Stomach (tissue), 9 donors: ENCODE results near the gene METRN. TPM values are rescaled to one million over a fixed set of nuclear protein-coding genes. Genes with fewer than 3 reads are reported as not detected.

ENCODE experiments used
- DNase-seq, 2 donors: peaks; one replicate each; pipeline versions ENCODE4 v3.0.0 to v3.0.0-alpha.2; 2013 to 2019
- H3K27ac ChIP-seq, 5 donors: fragments of 200-600 bp in 4 of 5; sonication (generic) in 4 of 5; one replicate each; pipeline ENCODE4 v1.5.1; 2013 to 2019; ENCODE audit warnings: mild to moderate bottlenecking in 1 of 5, moderate library complexity in 1 of 5
- H3K27me3 ChIP-seq, 3 donors: fragments of 200-600 bp; sonication (generic); one replicate each; pipeline ENCODE4 v1.5.1; 2017 to 2019; ENCODE audit warnings: mixed run types in 1 of 3
- H3K36me3 ChIP-seq, 4 donors: fragments of 200-600 bp; sonication (generic); 1 replicate in 3 of 4; 2 replicates in 1 of 4; pipeline ENCODE4 v1.5.1; 2016 to 2019
- H3K4me1 ChIP-seq, 4 donors: fragments of 200-600 bp; sonication (generic); one replicate each; pipeline ENCODE4 v1.5.1; 2016 to 2019
- H3K4me3 ChIP-seq, 4 donors: fragments of 200-600 bp; sonication (generic) in 3 of 4; one replicate each; pipeline ENCODE4 v1.5.1; 2016 to 2019; ENCODE audit warnings: mild to moderate bottlenecking in 1 of 4
- H3K9me3 ChIP-seq, 4 donors: fragments of 200-600 bp; sonication (generic); one replicate each; pipeline ENCODE4 v1.5.1; 2016 to 2019
- EP300 ChIP-seq: sonication (generic); formaldehyde crosslinking; IDR thresholded peaks from one replicate; pipeline ENCODE4 v1.6.1; 2017; ENCODE audit warnings: antibody characterized with exemption
- POLR2A ChIP-seq, 4 donors: fragments of 450-650 bp; IDR thresholded peaks; one replicate each; pipeline ENCODE4 v1.6.1; 2016; ENCODE audit warnings: antibody characterized with exemption in 4 of 4, control low read depth in 2 of 4, mild to moderate bottlenecking in 1 of 4, moderate library complexity in 1 of 4
- POLR2AphosphoS5 ChIP-seq, 3 donors: sonication (generic); formaldehyde crosslinking; IDR thresholded peaks; one replicate each; pipeline ENCODE4 v1.6.1; 2016; ENCODE audit warnings: antibody characterized with exemption in 3 of 3
- WGBS, 5 donors: extraction: QIAGEN DNeasy Blood & Tissue Kit in 3 of 5; methylation state at CpG; one replicate each; pipeline versions ENCODE4 v1.1.5 to v1.1.7; 2013 to 2018; 5-methylcytosine and 5-hydroxymethylcytosine counted together
- intact Hi-C: fragments of 100-400 bp; cut with DNase I; formaldehyde crosslinking; loops from one replicate; pipeline ENCODE4 v1.15.1; 2023; ENCODE audit warnings: low total_unique reads
- polyA plus RNA-seq, 3 donors: library from polyadenylated mRNA; stranded (reverse); fragments of 200-250 nt; gene quantifications; one replicate each; pipeline ENCODE4 v1.2.3, GENCODE V29; 2013
- total RNA-seq, 5 donors: library from RNA; depleted of rRNA; stranded (reverse); fragments of >200 nt; gene quantifications; one replicate each; pipeline versions ENCODE4 v1.1.0 to v1.2.3, GENCODE V29; 2014 to 2016
- TF ChIP-seq, protein P1 (sequence below), 7 experiments: fragments of 450-650 bp in 4 of 7; fragments of 200-600 bp in 3 of 7; sonication (generic) in 3 of 7; IDR thresholded peaks; one replicate each; pipeline ENCODE4 v1.5.1; 2016 to 2019; ENCODE audit warnings: antibody characterized with exemption in 7 of 7, control low read depth in 2 of 7, mild to moderate bottlenecking in 1 of 7
- donor health status: healthy with polysubstance abuse.
- donor health status: Bipolar disorder and iron deficiency.
- donor health status: healthy.

METRN gene
- total and polyA plus RNA-seq, 8 donors: 7.1 to 79.7 (median 34.4) TPM

GRCh38 chr16:720447-720989 is 5.6 kb downstream of the METRN start:
- Histone ChIP-seq H3K27ac (peak overlapping the region; percentile 88 to 94 (median 90)), H3K4me3 (peak overlapping the region; percentile 63 to 88 (median 80)), H3K27me3 (peaks cover 0 to 37% (median 0%) of the 10 kb centered on the region in 3 donors), H3K36me3 (peaks cover 0 to 14% (median 0%) of the 10 kb centered on the region in 4 donors), H3K9me3 (no peaks in the 10 kb centered on the region), H3K4me1 (peaks cover 31 to 59% (median 57%) of the 10 kb centered on the region in 4 donors)
- no peak for TF ChIP-seq EP300
- TF ChIP-seq, protein P1, sequence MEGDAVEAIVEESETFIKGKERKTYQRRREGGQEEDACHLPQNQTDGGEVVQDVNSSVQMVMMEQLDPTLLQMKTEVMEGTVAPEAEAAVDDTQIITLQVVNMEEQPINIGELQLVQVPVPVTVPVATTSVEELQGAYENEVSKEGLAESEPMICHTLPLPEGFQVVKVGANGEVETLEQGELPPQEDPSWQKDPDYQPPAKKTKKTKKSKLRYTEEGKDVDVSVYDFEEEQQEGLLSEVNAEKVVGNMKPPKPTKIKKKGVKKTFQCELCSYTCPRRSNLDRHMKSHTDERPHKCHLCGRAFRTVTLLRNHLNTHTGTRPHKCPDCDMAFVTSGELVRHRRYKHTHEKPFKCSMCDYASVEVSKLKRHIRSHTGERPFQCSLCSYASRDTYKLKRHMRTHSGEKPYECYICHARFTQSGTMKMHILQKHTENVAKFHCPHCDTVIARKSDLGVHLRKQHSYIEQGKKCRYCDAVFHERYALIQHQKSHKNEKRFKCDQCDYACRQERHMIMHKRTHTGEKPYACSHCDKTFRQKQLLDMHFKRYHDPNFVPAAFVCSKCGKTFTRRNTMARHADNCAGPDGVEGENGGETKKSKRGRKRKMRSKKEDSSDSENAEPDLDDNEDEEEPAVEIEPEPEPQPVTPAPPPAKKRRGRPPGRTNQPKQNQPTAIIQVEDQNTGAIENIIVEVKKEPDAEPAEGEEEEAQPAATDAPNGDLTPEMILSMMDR (IDR thresholded peaks at IDR 0.05): no peak
- DNase-seq: peak in 1 of 2 donors; percentile 91
- 0 to 2% (median 1%) methylated on average over 7 to 38 of the region's 38 CpGs for WGBS, 5 donors
- intact Hi-C loops: no loop called here

GRCh38 chr16:720990-721764 is 6.3 kb downstream of the METRN start, which contains the start of gene ANTKMT:
TSS of gene ANTKMT (plus strand) at chr16:721146. CDS start at chr16:721275, 129 bp downstream.
- Histone ChIP-seq H3K4me1 (peaks cover 26 to 58% (median 55%) of the 10 kb centered on the region in 4 donors), H3K36me3 (peaks cover 0 to 14% (median 0%) of the 10 kb centered on the region in 4 donors), H3K9me3 (no peaks in the 10 kb centered on the region), H3K27ac (peak within 1 kb of the TSS; percentile 88 to 94 (median 90)), H3K27me3 (peaks cover 0 to 37% (median 0%) of the 10 kb centered on the region in 3 donors), H3K4me3 (peak within 1 kb of the TSS; percentile 63 to 88 (median 80))
- 7 to 25% (median 10%) methylated on average over 23 to 106 of the region's 106 CpGs for WGBS, 5 donors
- TF ChIP-seq POLR2AphosphoS5 (IDR thresholded peaks at IDR 0.05): peak; percentile 22 to 74 (median 72)
- TF ChIP-seq POLR2A (IDR thresholded peaks at IDR 0.05): no peak
- TF ChIP-seq, protein P1 (IDR thresholded peaks at IDR 0.05): no peak
- no peak for TF ChIP-seq EP300
- DNase-seq: peak; percentile 89 to 96
- intact Hi-C loops: no loop called here

GRCh38 chr16:721765-722540 is 7.0 kb downstream of the METRN start:
- DNase-seq: no peak
- peak overlapping the region; percentile 63 to 88 (median 80) for H3K4me3 ChIP-seq
- intact Hi-C loops: no loop called here
- H3K27ac ChIP-seq: peak overlapping the region; percentile 88 to 94 (median 90)
- peaks cover 0 to 37% (median 5%) of the 10 kb centered on the region in 3 donors for H3K27me3 ChIP-seq
- H3K9me3 ChIP-seq: no peaks in the 10 kb centered on the region
- peaks cover 0 to 13% (median 0%) of the 10 kb centered on the region in 4 donors for H3K36me3 ChIP-seq
- peaks cover 28 to 57% (median 55%) of the 10 kb centered on the region in 4 donors for H3K4me1 ChIP-seq
- 82 to 88% (median 85%) methylated on average over 22 to 51 of the region's 51 CpGs for WGBS, 5 donors
- TF ChIP-seq POLR2A (IDR thresholded peaks at IDR 0.05): no peak
- TF ChIP-seq POLR2AphosphoS5 (IDR thresholded peaks at IDR 0.05): no peak
- no peak for TF ChIP-seq EP300
- TF ChIP-seq, protein P1 (IDR thresholded peaks at IDR 0.05): no peak
